ENCODE measurements around the gene ANKDD1B.
"Not testable (repeated sequence)": the region's sequence is repeated elsewhere in the genome, so short reads cannot be mapped to it uniquely, and the experiment has no call there.

Gene ANKDD1B

DNA sequence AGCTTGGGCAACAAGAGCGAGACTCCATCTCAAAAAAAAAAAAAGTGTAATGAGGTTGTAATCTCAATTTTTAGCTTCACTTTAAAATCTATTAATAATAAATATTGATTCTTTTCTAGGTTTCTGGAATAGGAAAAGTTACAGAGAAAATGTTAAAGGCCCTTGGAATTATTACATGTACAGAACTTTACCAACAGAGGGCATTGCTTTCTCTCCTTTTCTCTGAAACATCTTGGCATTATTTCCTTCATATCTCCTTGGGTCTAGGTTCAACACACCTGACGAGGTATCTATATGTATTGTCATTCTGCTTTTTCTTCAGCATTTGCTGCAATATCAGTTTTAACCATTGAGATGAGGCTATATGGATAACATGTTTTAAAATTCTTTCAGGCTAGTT, 26.6 kb upstream of the ANKDD1B start:
- DNase-seq (ENCODE audit: low read depth in 2 of 2) = peak in 1 of 2 donors; percentile 15
- TF ChIP-seq, protein P1, sequence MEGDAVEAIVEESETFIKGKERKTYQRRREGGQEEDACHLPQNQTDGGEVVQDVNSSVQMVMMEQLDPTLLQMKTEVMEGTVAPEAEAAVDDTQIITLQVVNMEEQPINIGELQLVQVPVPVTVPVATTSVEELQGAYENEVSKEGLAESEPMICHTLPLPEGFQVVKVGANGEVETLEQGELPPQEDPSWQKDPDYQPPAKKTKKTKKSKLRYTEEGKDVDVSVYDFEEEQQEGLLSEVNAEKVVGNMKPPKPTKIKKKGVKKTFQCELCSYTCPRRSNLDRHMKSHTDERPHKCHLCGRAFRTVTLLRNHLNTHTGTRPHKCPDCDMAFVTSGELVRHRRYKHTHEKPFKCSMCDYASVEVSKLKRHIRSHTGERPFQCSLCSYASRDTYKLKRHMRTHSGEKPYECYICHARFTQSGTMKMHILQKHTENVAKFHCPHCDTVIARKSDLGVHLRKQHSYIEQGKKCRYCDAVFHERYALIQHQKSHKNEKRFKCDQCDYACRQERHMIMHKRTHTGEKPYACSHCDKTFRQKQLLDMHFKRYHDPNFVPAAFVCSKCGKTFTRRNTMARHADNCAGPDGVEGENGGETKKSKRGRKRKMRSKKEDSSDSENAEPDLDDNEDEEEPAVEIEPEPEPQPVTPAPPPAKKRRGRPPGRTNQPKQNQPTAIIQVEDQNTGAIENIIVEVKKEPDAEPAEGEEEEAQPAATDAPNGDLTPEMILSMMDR (IDR thresholded peaks at IDR 0.05; ENCODE audit: low read depth, low read length) = peak; percentile 33
- H3K4me3 ChIP-seq (replicated peaks in 1 of 2; ENCODE audit: low read depth in 2 of 2, low read length in 2 of 2) = no peak overlapping the region

DNA sequence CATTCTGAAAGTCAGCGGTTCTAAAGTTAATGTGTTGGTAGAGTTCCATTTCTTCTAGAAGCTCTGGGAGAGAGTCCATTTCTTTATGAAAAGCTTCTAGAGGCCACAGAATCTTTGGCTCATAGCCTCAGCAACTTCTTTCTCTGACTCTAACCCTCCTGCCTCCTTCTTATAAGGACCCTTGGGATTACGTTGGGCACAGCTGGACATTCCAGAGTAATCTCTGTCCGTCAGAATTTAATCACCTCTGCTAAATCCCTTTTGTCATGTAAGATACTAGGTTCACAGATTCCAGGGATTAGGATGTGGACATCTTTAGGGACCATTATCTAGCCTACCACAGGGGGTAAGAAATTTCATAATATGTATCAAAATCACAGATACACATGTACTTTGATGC, 22.6 kb upstream of the ANKDD1B start:
- H3K4me3 ChIP-seq (replicated peaks in 1 of 2; ENCODE audit: low read depth in 2 of 2, low read length in 2 of 2) = no peak overlapping the region
- DNase-seq (ENCODE audit: low read depth in 2 of 2) = peak; percentile 52 to 56
- TF ChIP-seq, protein P1 (IDR thresholded peaks at IDR 0.05; ENCODE audit: low read depth, low read length) = no peak

DNA sequence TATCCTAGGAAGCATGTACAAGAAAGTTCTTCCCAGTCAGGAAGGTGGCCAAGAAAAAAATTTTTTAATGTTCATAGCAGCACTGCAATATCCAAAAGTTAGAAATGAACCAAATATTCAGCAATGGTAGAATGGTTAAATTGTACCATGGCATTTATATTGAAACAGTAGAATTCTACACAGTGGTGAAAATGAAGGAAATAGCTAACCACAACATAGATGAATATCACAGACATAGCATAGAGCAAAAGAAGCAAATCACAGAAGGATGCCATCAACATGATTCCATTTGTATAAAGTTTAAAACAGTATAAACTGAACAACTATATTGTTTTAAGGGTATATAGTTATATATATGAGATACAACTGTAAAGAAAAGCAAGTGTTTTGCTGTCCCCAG, 10.7 kb upstream of the ANKDD1B start:
- no peak overlapping the region for H3K4me3 ChIP-seq (replicated peaks in 1 of 2; ENCODE audit: low read depth in 2 of 2, low read length in 2 of 2)
- DNase-seq (ENCODE audit: low read depth in 2 of 2) = no peak
- TF ChIP-seq, protein P1 (IDR thresholded peaks at IDR 0.05; ENCODE audit: low read depth, low read length) = no peak

DNA sequence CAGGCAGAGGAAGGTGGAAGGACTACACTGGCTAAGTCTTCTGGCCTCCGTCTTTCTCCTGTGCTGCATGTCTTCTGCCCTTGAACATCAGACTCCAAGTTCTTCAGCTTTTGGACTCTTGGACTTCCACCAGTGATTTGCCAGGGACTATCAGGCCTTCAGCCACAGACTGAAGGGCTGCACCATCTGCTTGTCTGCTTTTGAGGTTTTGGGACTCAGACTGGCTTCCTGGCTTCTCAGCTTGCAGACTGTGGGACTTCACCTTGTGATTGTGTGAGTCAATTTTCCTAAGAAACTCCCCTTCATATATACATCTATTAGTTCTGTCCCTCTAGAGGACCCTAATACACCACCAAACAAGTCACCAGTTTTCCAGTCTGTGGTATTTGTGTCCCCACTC, 9.7 kb upstream of the ANKDD1B start:
- TF ChIP-seq, protein P1 (IDR thresholded peaks at IDR 0.05; ENCODE audit: low read depth, low read length) = no peak
- no peak overlapping the region for H3K4me3 ChIP-seq (replicated peaks in 1 of 2; ENCODE audit: low read depth in 2 of 2, low read length in 2 of 2)
- no peak for DNase-seq (ENCODE audit: low read depth in 2 of 2)

DNA sequence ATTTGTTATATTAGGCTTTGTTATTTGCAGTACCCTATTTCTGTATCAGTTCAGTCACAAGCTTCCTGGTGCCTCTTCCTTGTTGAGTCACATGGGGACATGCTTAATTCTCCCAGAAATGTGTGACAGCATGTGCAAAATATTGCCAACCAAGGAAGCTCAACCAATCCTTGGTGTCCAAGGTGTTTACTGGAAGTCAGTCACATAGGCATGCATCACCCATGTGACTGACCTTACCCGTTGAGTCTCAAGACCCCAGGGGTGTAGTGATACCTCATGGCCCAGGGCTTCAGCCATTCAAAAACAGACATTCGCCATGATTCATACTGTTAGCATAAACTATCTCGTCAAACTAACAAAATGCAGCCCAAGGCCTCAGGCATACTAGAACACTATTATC, 9.3 kb upstream of the ANKDD1B start:
- no peak overlapping the region for H3K4me3 ChIP-seq (replicated peaks in 1 of 2; ENCODE audit: low read depth in 2 of 2, low read length in 2 of 2)
- TF ChIP-seq, protein P1 (IDR thresholded peaks at IDR 0.05; ENCODE audit: low read depth, low read length) = no peak
- DNase-seq (ENCODE audit: low read depth in 2 of 2) = peak in 1 of 2 donors; percentile 26

DNA sequence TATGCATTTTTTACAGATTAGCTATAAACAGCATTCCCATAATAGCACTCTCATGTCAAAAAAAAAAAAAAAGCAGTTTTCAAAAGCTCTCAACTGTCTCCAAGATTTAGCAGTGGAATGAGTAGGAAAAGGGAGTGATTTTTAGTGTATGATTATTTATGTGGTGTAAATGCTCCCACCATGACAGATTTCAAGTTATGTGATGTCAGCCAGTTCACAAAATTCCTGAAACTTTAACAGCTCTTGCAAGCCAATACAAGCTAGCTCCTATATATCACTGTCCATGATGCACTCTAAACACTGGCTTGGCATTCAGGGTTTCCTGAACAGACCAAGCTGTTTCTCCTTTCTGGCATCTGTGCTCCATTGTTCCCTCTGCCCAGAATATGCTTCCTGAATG, 7.9 kb upstream of the ANKDD1B start:
- TF ChIP-seq, protein P1 (IDR thresholded peaks at IDR 0.05; ENCODE audit: low read depth, low read length) = no peak
- DNase-seq (ENCODE audit: low read depth in 2 of 2) = peak in 1 of 2 donors; percentile 67
- no peak overlapping the region for H3K4me3 ChIP-seq (replicated peaks in 1 of 2; ENCODE audit: low read depth in 2 of 2, low read length in 2 of 2)

DNA sequence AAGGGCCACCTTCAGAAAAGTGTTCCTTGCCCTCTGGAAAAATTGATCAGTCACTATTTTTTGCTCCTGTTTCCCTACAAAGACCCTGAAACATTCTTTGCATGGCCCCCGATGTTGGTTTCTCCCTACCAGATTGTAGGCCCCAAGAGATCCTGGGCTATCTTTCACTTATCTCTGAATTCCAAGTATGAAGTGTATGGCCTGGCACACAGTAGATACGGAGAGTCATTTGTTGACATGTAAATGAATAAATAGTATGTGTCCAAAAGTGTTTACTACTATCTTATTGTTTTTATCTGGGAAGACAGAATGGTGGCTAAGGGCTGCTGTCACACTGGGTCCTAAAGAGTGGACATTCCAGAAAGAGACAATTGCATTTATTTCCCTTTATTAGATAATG, 7.4 kb upstream of the ANKDD1B start:
- no peak for DNase-seq (ENCODE audit: low read depth in 2 of 2)
- TF ChIP-seq, protein P1 (IDR thresholded peaks at IDR 0.05; ENCODE audit: low read depth, low read length) = no peak

DNA sequence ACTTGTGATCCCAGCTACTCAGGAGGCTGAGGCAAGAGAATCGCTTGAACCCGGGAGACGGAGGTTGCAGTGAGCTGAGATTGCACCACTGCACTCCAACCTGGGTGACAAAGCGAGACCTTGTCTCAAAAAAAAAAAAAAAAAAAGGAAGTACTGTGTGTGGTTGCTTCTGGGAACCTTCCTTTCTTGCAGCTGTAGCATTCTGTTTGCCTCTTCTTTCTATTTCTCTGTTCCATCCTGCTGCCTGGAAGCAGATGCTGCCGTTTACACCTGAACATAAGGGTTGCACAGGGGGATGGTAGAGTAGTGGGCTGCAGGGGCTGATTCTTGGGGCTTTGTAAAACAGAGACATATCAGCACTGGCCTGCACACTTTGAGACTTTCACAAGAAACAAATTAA, 3.9 kb upstream of the ANKDD1B start:
- DNase-seq (ENCODE audit: low read depth in 2 of 2); H3K4me3 ChIP-seq (replicated peaks in 1 of 2; ENCODE audit: low read depth in 2 of 2, low read length in 2 of 2): not testable (repeated sequence)

More for the DNA sequence above, 7.4 kb upstream of the ANKDD1B start:
- no peak overlapping the region for H3K4me3 ChIP-seq (replicated peaks in 1 of 2; ENCODE audit: low read depth in 2 of 2, low read length in 2 of 2)
